HEK293 (cell line): ENCODE results near the gene ROBO1.

ENCODE experiments used
- CTCF ChIA-PET: fragments of 350-600 bp; formaldehyde crosslinking; extraction: SDS; loops from one replicate; lab custom pipeline; 2021; ENCODE audit warnings: antibody characterized with exemption; lab: Yijun Ruan, JAX
- POLR2A ChIA-PET: fragments of 300-600 bp; formaldehyde crosslinking; extraction: SDS; loops from one replicate; lab custom pipeline; 2020; ENCODE audit warnings: antibody characterized with exemption, inconsistent platforms; lab: Yijun Ruan, JAX
- H3K27ac ChIP-seq: fragments of 200-500 bp; sonication (Bioruptor generic); 2 replicates; pipeline ENCODE4 v1.5.1; 2014; ENCODE audit warnings: low read depth, low read length, control low read depth, inconsistent platforms; ENCODE audit errors: extremely low read depth
- H3K36me3 ChIP-seq, 2 experiments: fragments of 200-500 bp in 1 of 2; sonication (Bioruptor generic) in 1 of 2; 1 replicate in 1 of 2; 2 replicates in 1 of 2; pipeline ENCODE4 v1.5.1; 2014 to 2017; ENCODE audit warnings: inconsistent platforms in 2 of 2, low read length in 2 of 2; ENCODE audit not compliant: control insufficient read depth in 2 of 2, insufficient read depth in 1 of 2
- H3K4me1 ChIP-seq: fragments of 200-500 bp; sonication (Bioruptor generic); 2 replicates; pipeline ENCODE4 v1.5.1; 2014; ENCODE audit warnings: mild to moderate bottlenecking, low read length, inconsistent platforms; ENCODE audit not compliant: control insufficient read depth, insufficient read depth
- H3K4me3 ChIP-seq: 2 replicates; pipeline ENCODE4 v1.5.1; 2011; ENCODE audit warnings: low read depth, mild to moderate bottlenecking, control low read depth, low read length, moderate library complexity
- H3K9me3 ChIP-seq: fragments of 200-500 bp; sonication (Bioruptor generic); 2 replicates; pipeline ENCODE4 v1.5.1; 2014; ENCODE audit warnings: low read depth, low read length, inconsistent platforms; ENCODE audit not compliant: control insufficient read depth, insufficient read depth
- CTCF ChIP-seq: fragments of 450-650 bp; formaldehyde crosslinking; IDR thresholded peaks from 2 replicates; pipeline ENCODE4 v1.5.1; 2016; ENCODE audit warnings: missing biosample characterization, missing genetic modification characterization
- HIC1 ChIP-seq: fragments of 450-650 bp; formaldehyde crosslinking; IDR thresholded peaks from 2 replicates; pipeline ENCODE4 v1.5.1; 2016; ENCODE audit warnings: missing biosample characterization, missing genetic modification characterization
- KLF10 ChIP-seq: fragments of 450-650 bp; IDR thresholded peaks from 2 replicates; pipeline ENCODE4 v1.5.1; 2018; ENCODE audit warnings: missing biosample characterization, mild to moderate bottlenecking, missing genetic modification characterization
- PRDM1 ChIP-seq: fragments of 450-650 bp; formaldehyde crosslinking; IDR thresholded peaks from 2 replicates; pipeline ENCODE4; 2016; ENCODE audit warnings: missing biosample characterization, missing genetic modification characterization
- ZBTB21 ChIP-seq: fragments of 450-650 bp; formaldehyde crosslinking; IDR thresholded peaks from 2 replicates; pipeline ENCODE4 v1.5.1; 2017; ENCODE audit warnings: missing biosample characterization, missing genetic modification characterization
- ZBTB44 ChIP-seq: fragments of 450-650 bp; IDR thresholded peaks from 2 replicates; pipeline ENCODE4 v1.5.1; 2018; ENCODE audit warnings: missing biosample characterization, mild to moderate bottlenecking, missing genetic modification characterization
- ZBTB48 ChIP-seq: fragments of 450-650 bp; formaldehyde crosslinking; IDR thresholded peaks from 2 replicates; pipeline ENCODE4 v1.5.1; 2016; ENCODE audit warnings: missing biosample characterization, missing genetic modification characterization
- ZIC2 ChIP-seq: fragments of 450-650 bp; formaldehyde crosslinking; IDR thresholded peaks from 2 replicates; pipeline ENCODE4 v1.5.1; 2016; ENCODE audit warnings: missing biosample characterization, missing genetic modification characterization
- ZNF138 ChIP-seq: fragments of 450-650 bp; formaldehyde crosslinking; IDR thresholded peaks from 2 replicates; pipeline ENCODE4 v1.5.1; 2016; ENCODE audit warnings: missing biosample characterization, missing genetic modification characterization, borderline replicate concordance
- ZNF18 ChIP-seq: fragments of 450-650 bp; formaldehyde crosslinking; IDR thresholded peaks from 2 replicates; pipeline ENCODE4 v1.5.1; 2016; ENCODE audit warnings: missing biosample characterization, missing genetic modification characterization
- ZNF184 ChIP-seq: fragments of 450-650 bp; IDR thresholded peaks from 2 replicates; pipeline ENCODE4 v1.5.1; 2018; ENCODE audit warnings: missing biosample characterization, mild to moderate bottlenecking, missing genetic modification characterization
- ZNF274 ChIP-seq, 2 experiments: fragments of 200-500 bp in 1 of 2; fragments of 450-650 bp in 1 of 2; sonication (Bioruptor generic) in 1 of 2; formaldehyde crosslinking in 1 of 2; IDR thresholded peaks; 2 replicates each; pipeline versions ENCODE4 v1.5.1 to v1.6.1; 2014 to 2016; ENCODE audit warnings: borderline replicate concordance in 1 of 2, inconsistent platforms in 1 of 2, low read length in 1 of 2, missing biosample characterization in 1 of 2, missing genetic modification characterization in 1 of 2
- ZNF341 ChIP-seq: fragments of 450-650 bp; formaldehyde crosslinking; IDR thresholded peaks from 2 replicates; pipeline ENCODE4; 2016; ENCODE audit warnings: low read depth, missing biosample characterization, missing genetic modification characterization
- ZNF404 ChIP-seq: fragments of 450-650 bp; formaldehyde crosslinking; IDR thresholded peaks from 2 replicates; pipeline ENCODE4 v1.5.1; 2017; ENCODE audit warnings: missing biosample characterization, missing genetic modification characterization
- ZNF449 ChIP-seq: fragments of 450-650 bp; formaldehyde crosslinking; IDR thresholded peaks from 2 replicates; pipeline ENCODE4 v1.5.1; 2017; ENCODE audit warnings: missing biosample characterization, mild to moderate bottlenecking, missing genetic modification characterization, moderate library complexity
- ZNF548 ChIP-seq: fragments of 450-650 bp; formaldehyde crosslinking; IDR thresholded peaks from 2 replicates; pipeline ENCODE4 v1.5.1; 2016; ENCODE audit warnings: missing biosample characterization, missing genetic modification characterization
- ZNF596 ChIP-seq: fragments of 450-650 bp; IDR thresholded peaks from 2 replicates; pipeline ENCODE4 v1.5.0; 2018; ENCODE audit warnings: missing biosample characterization, mild to moderate bottlenecking, missing genetic modification characterization, moderate library complexity
- ZNF830 ChIP-seq: fragments of 450-650 bp; IDR thresholded peaks from 2 replicates; pipeline ENCODE4 v1.5.0; 2018; ENCODE audit warnings: missing biosample characterization, missing genetic modification characterization, low read depth, mild to moderate bottlenecking, moderate library complexity
- ZNF843 ChIP-seq: fragments of 450-650 bp; formaldehyde crosslinking; IDR thresholded peaks from 2 replicates; pipeline ENCODE4 v1.5.1; 2016; ENCODE audit warnings: missing biosample characterization, missing genetic modification characterization
- ZSCAN4 ChIP-seq: fragments of 450-650 bp; formaldehyde crosslinking; IDR thresholded peaks from 2 replicates; pipeline ENCODE4 v1.5.1; 2017; ENCODE audit warnings: missing biosample characterization, missing genetic modification characterization

Gene ROBO1

GRCh38 chr3:79019137-79019923 lies 748.5 kb downstream of the ROBO1 start:
- Histone ChIP-seq H3K4me1 (peaks cover 2% of the 10 kb centered on the region; the same call in 1 of the 2 replicates), H3K27ac (peak overlapping the region; percentile 99), H3K36me3 (no peaks in the 10 kb centered on the region), H3K4me3 (peak overlapping the region; percentile 85), H3K9me3 (no peaks in the 10 kb centered on the region)
- CTCF ChIA-PET = interaction anchor here (1.9 kb wide), 1 partner anchor 13 kb away, joined by 6 read pairs; no protein-coding TSS in a partner anchor
- POLR2A ChIA-PET = interaction anchor here (0.6 to 2.5 kb wide), 15 partner anchors 8 to 473 kb away, joined by 3 to 10 read pairs (median 4); no protein-coding TSS in a partner anchor
- no peak for TF ChIP-seq ZBTB44
- 0 out of 2 replicates have a peak, but pooled peaks have one; percentile 11 for TF ChIP-seq ZNF843 (tag by site-specific recombination)
- TF ChIP-seq ZNF830 = no peak
- TF ChIP-seq ZNF274 (IDR thresholded peaks at IDR 0.05; ENCODE audit: low read length) = no peak
- TF ChIP-seq ZNF274 (tag by site-specific recombination; IDR thresholded peaks at IDR 0.05; ENCODE audit: borderline replicate concordance) = no peak
- TF ChIP-seq ZBTB48 (tag by site-specific recombination) = peak; percentile 70; the same call in 1 of the 2 replicates
- 0 out of 2 replicates have a peak, but pooled peaks have one; percentile 82 for TF ChIP-seq ZNF184
- no peak for TF ChIP-seq ZNF138 (tag by site-specific recombination)
- TF ChIP-seq HIC1 (tag by site-specific recombination) = peak; percentile 34; the same call in 1 of the 2 replicates
- TF ChIP-seq ZNF341 (tag by site-specific recombination) = peak; percentile 93
- TF ChIP-seq ZNF548 (tag by site-specific recombination) = no peak
- no peak for TF ChIP-seq ZNF449
- TF ChIP-seq ZNF596 (tag by site-specific recombination) = no peak
- no peak for TF ChIP-seq ZNF404 (tag by site-specific recombination)
- TF ChIP-seq ZNF18 (tag by site-specific recombination) = no peak
- TF ChIP-seq ZSCAN4 = peak; percentile 21; the same call in 1 of the 2 replicates
- TF ChIP-seq PRDM1 (tag by site-specific recombination) = peak; percentile 79
- no peak for TF ChIP-seq ZBTB21 (tag by site-specific recombination)
- peak; percentile 37; the same call in 1 of the 2 replicates for TF ChIP-seq CTCF (tag by site-specific recombination)
- peak; percentile 51; the same call in 1 of the 2 replicates for TF ChIP-seq KLF10 (tag by site-specific recombination)
- no peak for TF ChIP-seq ZIC2 (tag by site-specific recombination)
